ENCODE measurements around the gene UNG. TPM values are rescaled to one million over a fixed set of nuclear protein-coding genes. Genes with fewer than 3 reads are reported as not detected.
A peak's percentile ranks its signal among the peaks of the same experiment; 100 is the strongest.
"Not testable (repeated sequence)": the region's sequence is repeated elsewhere in the genome, so short reads cannot be mapped to it uniquely, and the experiment has no call there.

Gene UNG
- total RNA-seq (ENCODE audit: low replicate concordance), result 27.1 and 30.8 TPM in 2 replicates

GRCh38 chr12:109097435-109098182, at the start of gene UNG:
Gene UNG (plus strand): TSS chr12:109097597. CDS start chr12:109097680, 83 bp downstream.
- peak within 1 kb of the TSS; percentile 81 for H3K4me3 ChIP-seq (ENCODE audit: low read depth, low read length)
- peak; percentile 93 for DNase-seq (ENCODE audit: low read depth)
- no peak for TF ChIP-seq CTCF (IDR thresholded peaks at IDR 0.05; ENCODE audit: insufficient read depth, low read length)

GRCh38 chr12:109048706-109049105, 48.7 kb upstream of the UNG start:
- not testable (repeated sequence) for DNase-seq (ENCODE audit: low read depth); H3K4me3 ChIP-seq (ENCODE audit: low read depth, low read length)

- not testable (repeated sequence) for H3K4me3 ChIP-seq (ENCODE audit: low read depth, low read length); DNase-seq (ENCODE audit: low read depth)
These were observed 47.6 kb upstream of the UNG start for GRCh38 chr12:109049794-109050193.

GRCh38 chr12:109052097-109052413, 45.3 kb upstream of the UNG start:
- no peak for TF ChIP-seq CTCF (IDR thresholded peaks at IDR 0.05; ENCODE audit: insufficient read depth, low read length)
- no peak for DNase-seq (ENCODE audit: low read depth)
- H3K4me3 ChIP-seq (ENCODE audit: low read depth, low read length), result peak overlapping the region; percentile 79

- peak; percentile 91 for DNase-seq (ENCODE audit: low read depth)
- TF ChIP-seq CTCF (IDR thresholded peaks at IDR 0.05; ENCODE audit: insufficient read depth, low read length), result no peak
These were observed 44.7 kb upstream of the UNG start, which contains the start of gene USP30 for GRCh38 chr12:109052414-109053323. Gene USP30 (plus strand): TSS chr12:109052576. CDS start chr12:109052679, 103 bp downstream.

GRCh38 chr12:109053382-109054123, 43.8 kb upstream of the UNG start:
- DNase-seq (ENCODE audit: low read depth), result peak; percentile 3
- H3K4me3 ChIP-seq (ENCODE audit: low read depth, low read length), result peak overlapping the region; percentile 79
- no peak for TF ChIP-seq CTCF (IDR thresholded peaks at IDR 0.05; ENCODE audit: insufficient read depth, low read length)

More at GRCh38 chr12:109052414-109053323, 44.7 kb upstream of the UNG start, which contains the start of gene USP30:
- H3K4me3 ChIP-seq (ENCODE audit: low read depth, low read length), result peak within 1 kb of the TSS; percentile 79

GRCh38 chr12:109054124-109054513, 43.3 kb upstream of the UNG start:
- DNase-seq (ENCODE audit: low read depth), result not testable (repeated sequence)
- H3K4me3 ChIP-seq (ENCODE audit: low read depth, low read length), result peak overlapping the region; percentile 79

- no peak for TF ChIP-seq CTCF (IDR thresholded peaks at IDR 0.05; ENCODE audit: insufficient read depth, low read length)
- DNase-seq (ENCODE audit: low read depth), result no peak
- H3K4me3 ChIP-seq (ENCODE audit: low read depth, low read length), result no peak overlapping the region
These were observed 42.9 kb upstream of the UNG start for GRCh38 chr12:109054520-109054919.

All from fibroblast of the aortic adventitia (primary cell).